Measurements from ENCODE around the gene CC2D2A.

GRCh38 chr4:15502384-15502783 is 32.7 kb downstream of the CC2D2A start:
- TF ChIP-seq ILF3 (IDR thresholded peaks at IDR 0.05; ENCODE audit: borderline replicate concordance): no peak
- TF ChIP-seq CTCF (IDR thresholded peaks at IDR 0.05 in 2 of 3, conservative IDR thresholded peaks at IDR 0.05 in 1 of 3; ENCODE audit: insufficient read depth in 2 of 3, low read depth in 1 of 3, low read length in 3 of 3): no peak
- no peak for TF ChIP-seq POLR2AphosphoS5 (IDR thresholded peaks at IDR 0.05; ENCODE audit: control insufficient read depth, insufficient read depth, low read depth, low read length)
- no peak for TF ChIP-seq SMAD4 (CRISPR knock-in tag; conservative IDR thresholded peaks at IDR 0.05)
- no peak for TF ChIP-seq ZNF277 (CRISPR knock-in tag; IDR thresholded peaks at IDR 0.05; ENCODE audit: borderline replicate concordance)
- TF ChIP-seq MXI1 (IDR thresholded peaks at IDR 0.05; ENCODE audit: low read depth, low read length): no peak

Data from K562 (cell line).